ENCODE measurements around the gene ZNF619.
A peak's percentile ranks its signal among the peaks of the same experiment; 100 is the strongest.

ZNF619 gene

GRCh38 chr3:40465456-40465855, 11.5 kb upstream of the ZNF619 start:
- DNase-seq: no peak

GRCh38 chr3:40468018-40468417, 8.9 kb upstream of the ZNF619 start:
- no peak for DNase-seq

- DNase-seq: no peak
These were observed 6.2 kb upstream of the ZNF619 start for GRCh38 chr3:40470701-40471100.

GRCh38 chr3:40477666-40478065, 744 bp downstream of the ZNF619 start:
- DNase-seq: no peak

- DNase-seq: no peak
These were observed 10.2 kb downstream of the ZNF619 start for GRCh38 chr3:40487172-40487571.

- no peak for DNase-seq
These were observed 14.0 kb downstream of the ZNF619 start for GRCh38 chr3:40490916-40491315.

GRCh38 chr3:40494698-40495097, 17.8 kb downstream of the ZNF619 start:
- peak; percentile 11 for DNase-seq

- DNase-seq: no peak
These were observed 20.4 kb downstream of the ZNF619 start for GRCh38 chr3:40497288-40497687.

- no peak for DNase-seq
These were observed 23.0 kb downstream of the ZNF619 start for GRCh38 chr3:40499952-40500351.

GRCh38 chr3:40502034-40502433, 25.1 kb downstream of the ZNF619 start:
- no peak for DNase-seq

GRCh38 chr3:40504636-40505430, 27.9 kb downstream of the ZNF619 start:
- peak; percentile 92 for DNase-seq

- DNase-seq: peak; percentile 53
These were observed 28.9 kb downstream of the ZNF619 start, which contains the start of gene ZNF620 for GRCh38 chr3:40505599-40506462. Gene ZNF620 (plus strand): TSS chr3:40506039. CDS start chr3:40506353, 314 bp downstream.

- DNase-seq: no peak
These were observed 34.3 kb downstream of the ZNF619 start for GRCh38 chr3:40511031-40511718.

- DNase-seq: peak; percentile 86
These were observed 39.3 kb downstream of the ZNF619 start for GRCh38 chr3:40516201-40516600.

GRCh38 chr3:40518067-40518466, 41.1 kb downstream of the ZNF619 start:
- DNase-seq: no peak

GRCh38 chr3:40518848-40519247, 41.9 kb downstream of the ZNF619 start:
- no peak for DNase-seq

- DNase-seq: no peak
These were observed 44.3 kb downstream of the ZNF619 start for GRCh38 chr3:40521254-40521653.

GRCh38 chr3:40523781-40524180, 46.9 kb downstream of the ZNF619 start:
- DNase-seq: no peak

GRCh38 chr3:40524222-40524567, 47.3 kb downstream of the ZNF619 start:
- DNase-seq: no peak

- peak; percentile 86 for DNase-seq
These were observed 47.8 kb downstream of the ZNF619 start, which contains the start of gene ZNF621 for GRCh38 chr3:40524568-40525285. Gene ZNF621 (plus strand): TSS chr3:40524960. CDS start chr3:40525841, 881 bp downstream.

GRCh38 chr3:40528426-40528825, 51.5 kb downstream of the ZNF619 start:
- no peak for DNase-seq

- no peak for DNase-seq
These were observed 55.3 kb downstream of the ZNF619 start for GRCh38 chr3:40532252-40532651.
